Measurements from ENCODE around the gene TMEM38A. TPM values are rescaled to one million over a fixed set of nuclear protein-coding genes. Genes with fewer than 3 reads are reported as not detected.
A peak's percentile ranks its signal among the peaks of the same experiment; 100 is the strongest.

Gene TMEM38A
- total and polyA plus RNA-seq, 4 donors, result 3.1 to 6.2 (median 3.9) TPM

DNA sequence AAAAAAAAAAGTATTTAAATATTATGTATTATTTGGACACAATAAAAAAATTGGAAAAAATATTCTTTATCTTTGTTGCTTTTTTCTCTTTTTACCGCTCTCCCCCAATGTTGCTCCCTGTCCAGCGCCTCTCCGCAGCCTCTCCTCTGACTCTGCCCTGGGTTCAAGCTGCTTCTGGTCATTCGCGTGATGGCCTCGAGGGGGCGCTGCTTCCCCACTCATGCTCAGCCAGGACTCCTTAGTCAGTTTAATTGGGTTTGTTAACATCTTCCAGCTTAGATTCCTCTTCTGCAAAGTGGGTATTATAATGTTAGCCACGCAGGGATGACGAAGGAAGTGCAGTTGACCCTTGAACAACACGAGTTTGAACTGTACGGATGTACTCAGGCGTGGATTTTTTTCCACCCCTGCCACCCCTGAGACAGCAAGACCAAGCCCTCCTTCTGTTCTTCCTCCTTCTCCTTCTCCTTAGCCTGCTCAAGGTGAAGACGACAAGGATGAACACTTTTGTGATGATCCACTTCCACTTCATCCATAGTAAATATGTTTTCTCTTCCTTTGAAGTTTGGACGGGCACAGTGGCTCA is 53.9 kb downstream of the TMEM38A start:
- peak; percentile 60 for DNase-seq (ENCODE audit: low spot score)
- H3K4me1 ChIP-seq (ENCODE audit: control insufficient read depth in 4 of 4, insufficient read depth in 4 of 4, low read length in 3 of 4), result peaks cover 0 to 1% (median 0%) of the 10 kb centered on the region in 4 donors
- no peak overlapping the region for H3K9ac ChIP-seq (ENCODE audit: low read depth in 1 of 2, low read length in 2 of 2)
- TF ChIP-seq JUND (IDR thresholded peaks at IDR 0.05), result no peak
- peak; percentile 76 to 78 for TF ChIP-seq RAD21 (IDR thresholded peaks at IDR 0.05)
- TF ChIP-seq, protein P1, sequence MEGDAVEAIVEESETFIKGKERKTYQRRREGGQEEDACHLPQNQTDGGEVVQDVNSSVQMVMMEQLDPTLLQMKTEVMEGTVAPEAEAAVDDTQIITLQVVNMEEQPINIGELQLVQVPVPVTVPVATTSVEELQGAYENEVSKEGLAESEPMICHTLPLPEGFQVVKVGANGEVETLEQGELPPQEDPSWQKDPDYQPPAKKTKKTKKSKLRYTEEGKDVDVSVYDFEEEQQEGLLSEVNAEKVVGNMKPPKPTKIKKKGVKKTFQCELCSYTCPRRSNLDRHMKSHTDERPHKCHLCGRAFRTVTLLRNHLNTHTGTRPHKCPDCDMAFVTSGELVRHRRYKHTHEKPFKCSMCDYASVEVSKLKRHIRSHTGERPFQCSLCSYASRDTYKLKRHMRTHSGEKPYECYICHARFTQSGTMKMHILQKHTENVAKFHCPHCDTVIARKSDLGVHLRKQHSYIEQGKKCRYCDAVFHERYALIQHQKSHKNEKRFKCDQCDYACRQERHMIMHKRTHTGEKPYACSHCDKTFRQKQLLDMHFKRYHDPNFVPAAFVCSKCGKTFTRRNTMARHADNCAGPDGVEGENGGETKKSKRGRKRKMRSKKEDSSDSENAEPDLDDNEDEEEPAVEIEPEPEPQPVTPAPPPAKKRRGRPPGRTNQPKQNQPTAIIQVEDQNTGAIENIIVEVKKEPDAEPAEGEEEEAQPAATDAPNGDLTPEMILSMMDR (IDR thresholded peaks at IDR 0.05; ENCODE audit: low read depth, low read length, missing input control), result peak; percentile 48
- TF ChIP-seq, protein P2, sequence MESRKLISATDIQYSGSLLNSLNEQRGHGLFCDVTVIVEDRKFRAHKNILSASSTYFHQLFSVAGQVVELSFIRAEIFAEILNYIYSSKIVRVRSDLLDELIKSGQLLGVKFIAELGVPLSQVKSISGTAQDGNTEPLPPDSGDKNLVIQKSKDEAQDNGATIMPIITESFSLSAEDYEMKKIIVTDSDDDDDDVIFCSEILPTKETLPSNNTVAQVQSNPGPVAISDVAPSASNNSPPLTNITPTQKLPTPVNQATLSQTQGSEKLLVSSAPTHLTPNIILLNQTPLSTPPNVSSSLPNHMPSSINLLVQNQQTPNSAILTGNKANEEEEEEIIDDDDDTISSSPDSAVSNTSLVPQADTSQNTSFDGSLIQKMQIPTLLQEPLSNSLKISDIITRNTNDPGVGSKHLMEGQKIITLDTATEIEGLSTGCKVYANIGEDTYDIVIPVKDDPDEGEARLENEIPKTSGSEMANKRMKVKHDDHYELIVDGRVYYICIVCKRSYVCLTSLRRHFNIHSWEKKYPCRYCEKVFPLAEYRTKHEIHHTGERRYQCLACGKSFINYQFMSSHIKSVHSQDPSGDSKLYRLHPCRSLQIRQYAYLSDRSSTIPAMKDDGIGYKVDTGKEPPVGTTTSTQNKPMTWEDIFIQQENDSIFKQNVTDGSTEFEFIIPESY (IDR thresholded peaks at IDR 0.05), result no peak
- no peak for TF ChIP-seq MAX (IDR thresholded peaks at IDR 0.05)
- H3K36me3 ChIP-seq (ENCODE audit: control insufficient read depth in 4 of 4, insufficient read depth in 3 of 4, low read depth in 1 of 4, low read length in 3 of 4), result no peaks in the 10 kb centered on the region
- H3K27me3 ChIP-seq (ENCODE audit: control insufficient read depth in 4 of 4, insufficient read depth in 4 of 4, low read length in 3 of 4), result no peaks in the 10 kb centered on the region
- H3K9me3 ChIP-seq (ENCODE audit: control insufficient read depth in 4 of 4, low read length in 3 of 4), result no peaks in the 10 kb centered on the region
- WGBS, result 28% methylated on average over 14 of the region's 14 CpGs
- H3K4me3 ChIP-seq (ENCODE audit: low read depth in 1 of 3, low read length in 3 of 3), result no peak overlapping the region
- H3K27ac ChIP-seq (ENCODE audit: low read depth in 1 of 2, low read length in 2 of 2), result no peak overlapping the region

GRCh38 chr19:16715611-16716010 is 54.7 kb downstream of the TMEM38A start:
- Histone ChIP-seq H3K9ac (ENCODE audit: low read depth in 1 of 2, low read length in 2 of 2) (no peak overlapping the region), H3K9me3 (ENCODE audit: control insufficient read depth in 4 of 4, low read length in 3 of 4) (no peaks in the 10 kb centered on the region), H3K4me1 (ENCODE audit: control insufficient read depth in 4 of 4, insufficient read depth in 4 of 4, low read length in 3 of 4) (peaks cover 0 to 3% (median 0%) of the 10 kb centered on the region in 4 donors), H3K4me3 (ENCODE audit: low read depth in 1 of 3, low read length in 3 of 3) (no peak overlapping the region), H3K36me3 (ENCODE audit: control insufficient read depth in 4 of 4, insufficient read depth in 3 of 4, low read depth in 1 of 4, low read length in 3 of 4) (no peaks in the 10 kb centered on the region), H3K27ac (ENCODE audit: low read depth in 1 of 2, low read length in 2 of 2) (no peak overlapping the region), H3K27me3 (ENCODE audit: control insufficient read depth in 4 of 4, insufficient read depth in 4 of 4, low read length in 3 of 4) (no peaks in the 10 kb centered on the region)
- WGBS, result 60% methylated on average over 3 of the region's 3 CpGs
- TF ChIP-seq JUND (IDR thresholded peaks at IDR 0.05) (no peak), SP1 (IDR thresholded peaks at IDR 0.05) (no peak), YY1 (IDR thresholded peaks at IDR 0.05) (no peak), MAX (IDR thresholded peaks at IDR 0.05) (no peak), FOXA2 (IDR thresholded peaks at IDR 0.05) (no peak), ATF3 (IDR thresholded peaks at IDR 0.05) (no peak), NR2F2 (IDR thresholded peaks at IDR 0.05) (no peak), GABPA (IDR thresholded peaks at IDR 0.05 in 1 of 2, conservative IDR thresholded peaks at IDR 0.05 in 1 of 2) (no peak), RXRA (IDR thresholded peaks at IDR 0.05) (no peak), EGR1 (IDR thresholded peaks at IDR 0.05; ENCODE audit: low read depth in 2 of 2) (no peak), RAD21 (IDR thresholded peaks at IDR 0.05) (no peak), REST (IDR thresholded peaks at IDR 0.05) (no peak), HNF4G (IDR thresholded peaks at IDR 0.05) (no peak), HNF4A (conservative IDR thresholded peaks at IDR 0.05) (no peak), FOXA1 (IDR thresholded peaks at IDR 0.05) (no peak), TAF1 (conservative IDR thresholded peaks at IDR 0.05) (no peak)
- TF ChIP-seq, protein P2 (IDR thresholded peaks at IDR 0.05), result no peak
- TF ChIP-seq, protein P1 (IDR thresholded peaks at IDR 0.05; ENCODE audit: low read depth, low read length, missing input control), result no peak
- no peak for DNase-seq (ENCODE audit: low spot score)

Data from liver (tissue), 9 donors.